BE2C (cell line): Measurements from ENCODE around the gene SLC66A1.
"Not testable (repeated sequence)": the region's sequence is repeated elsewhere in the genome, so short reads cannot be mapped to it uniquely, and the experiment has no call there.

ENCODE experiments used
- DNase-seq: peaks from one replicate; pipeline ENCODE4 v3.0.0-alpha.2; 2020
- H3K27me3 ChIP-seq: fragments of 250-450 bp; sonication (Bioruptor Pico); 2 replicates; pipeline ENCODE4 v1.5.1; 2020; ENCODE audit warnings: mild to moderate bottlenecking
- H3K36me3 ChIP-seq: fragments of 250-450 bp; sonication (Bioruptor Pico); 2 replicates; pipeline ENCODE4 v1.5.1; 2020; ENCODE audit warnings: mild to moderate bottlenecking
- H3K4me1 ChIP-seq: fragments of 250-450 bp; sonication (Bioruptor Pico); 2 replicates; pipeline ENCODE4 v1.5.1; 2020
- H3K4me3 ChIP-seq: 2 replicates; pipeline ENCODE4 v1.5.1; 2011; ENCODE audit warnings: low read depth, low read length
- H3K9me3 ChIP-seq: fragments of 250-450 bp; sonication (Bioruptor Pico); 2 replicates; pipeline ENCODE4 v1.5.1; 2020
- TF ChIP-seq, protein P1 (sequence below): IDR thresholded peaks from 2 replicates; pipeline ENCODE4 v1.5.1; 2012; ENCODE audit warnings: mild to moderate bottlenecking, low read depth, low read length

SLC66A1 gene

DNA sequence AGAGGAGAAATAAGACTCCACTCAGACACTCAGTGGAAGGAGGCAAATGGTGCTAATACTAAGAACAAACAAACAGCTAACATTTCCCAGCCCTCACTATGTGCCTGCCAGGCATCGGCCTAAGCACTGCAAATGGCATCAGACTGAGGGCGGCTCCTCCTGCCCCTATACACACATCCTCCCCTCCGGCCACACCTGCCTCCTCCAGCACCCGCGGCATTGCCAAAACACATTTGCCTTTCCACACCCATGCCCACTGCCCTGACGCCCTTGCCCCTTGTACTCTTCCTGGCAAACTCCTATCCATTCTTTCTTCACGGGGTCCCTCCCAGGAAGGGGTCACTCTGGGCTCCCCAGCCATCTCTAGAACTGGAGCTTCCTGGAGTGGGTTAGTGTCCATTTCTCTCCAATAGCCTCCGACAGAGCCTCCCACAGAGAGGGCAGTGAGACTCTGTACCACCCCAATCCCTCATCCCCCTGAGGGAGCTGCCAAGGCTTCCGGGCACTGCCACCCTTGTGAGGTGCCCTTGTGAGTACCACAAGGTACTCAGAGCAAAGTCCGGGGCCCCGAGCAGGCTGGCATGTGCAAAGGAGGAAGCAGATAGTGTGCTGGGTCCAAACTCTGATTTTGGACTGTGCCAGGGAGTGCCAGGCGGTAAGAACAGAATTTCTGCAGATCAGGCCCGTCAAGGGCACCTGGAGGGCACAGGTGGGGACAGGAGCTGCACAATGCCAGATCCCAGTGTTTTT lies 24.5 kb upstream of the SLC66A1 start:
- no peak overlapping the region for H3K4me3 ChIP-seq
- TF ChIP-seq, protein P1, sequence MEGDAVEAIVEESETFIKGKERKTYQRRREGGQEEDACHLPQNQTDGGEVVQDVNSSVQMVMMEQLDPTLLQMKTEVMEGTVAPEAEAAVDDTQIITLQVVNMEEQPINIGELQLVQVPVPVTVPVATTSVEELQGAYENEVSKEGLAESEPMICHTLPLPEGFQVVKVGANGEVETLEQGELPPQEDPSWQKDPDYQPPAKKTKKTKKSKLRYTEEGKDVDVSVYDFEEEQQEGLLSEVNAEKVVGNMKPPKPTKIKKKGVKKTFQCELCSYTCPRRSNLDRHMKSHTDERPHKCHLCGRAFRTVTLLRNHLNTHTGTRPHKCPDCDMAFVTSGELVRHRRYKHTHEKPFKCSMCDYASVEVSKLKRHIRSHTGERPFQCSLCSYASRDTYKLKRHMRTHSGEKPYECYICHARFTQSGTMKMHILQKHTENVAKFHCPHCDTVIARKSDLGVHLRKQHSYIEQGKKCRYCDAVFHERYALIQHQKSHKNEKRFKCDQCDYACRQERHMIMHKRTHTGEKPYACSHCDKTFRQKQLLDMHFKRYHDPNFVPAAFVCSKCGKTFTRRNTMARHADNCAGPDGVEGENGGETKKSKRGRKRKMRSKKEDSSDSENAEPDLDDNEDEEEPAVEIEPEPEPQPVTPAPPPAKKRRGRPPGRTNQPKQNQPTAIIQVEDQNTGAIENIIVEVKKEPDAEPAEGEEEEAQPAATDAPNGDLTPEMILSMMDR: no peak
- H3K27me3 ChIP-seq: no peaks in the 10 kb centered on the region
- no peak for DNase-seq
- H3K4me1 ChIP-seq: no peaks in the 10 kb centered on the region
- H3K9me3 ChIP-seq: no peaks in the 10 kb centered on the region
- no peaks in the 10 kb centered on the region for H3K36me3 ChIP-seq

GRCh38 chr1:19288324-19289241 lies 23.5 kb upstream of the SLC66A1 start, which contains the start of gene AKR7A3:
Gene AKR7A3, minus strand, starts transcription at chr1:19288770. Its CDS starts 61 bp downstream, at chr1:19288709.
- peak; percentile 68 for DNase-seq
- peak within 1 kb of the TSS; percentile 48 for H3K4me3 ChIP-seq
- not testable (repeated sequence) for H3K9me3 ChIP-seq, H3K27me3 ChIP-seq, H3K4me1 ChIP-seq, H3K36me3 ChIP-seq

DNA sequence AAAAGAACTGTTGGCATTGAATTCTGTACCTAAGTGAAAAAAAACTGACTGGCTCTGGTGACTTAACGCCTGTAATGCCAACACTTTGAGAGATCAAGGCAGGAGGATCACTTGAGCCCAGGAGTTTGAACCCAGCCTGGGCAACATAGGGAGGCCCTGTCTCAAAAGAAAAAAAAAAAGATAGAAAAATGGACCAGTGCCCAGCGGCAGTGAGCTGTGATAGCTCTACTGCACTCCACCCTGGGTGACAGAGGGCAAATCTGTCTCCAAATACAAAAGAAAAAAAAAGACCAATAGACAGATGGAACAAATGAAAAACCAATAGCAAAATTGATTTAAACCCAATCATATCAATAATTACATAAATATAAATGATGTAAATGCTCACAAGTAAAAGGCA lies 22.9 kb upstream of the SLC66A1 start:
- TF ChIP-seq, protein P1: no peak
- Histone ChIP-seq H3K4me1 (no peaks in the 10 kb centered on the region), H3K9me3 (no peaks in the 10 kb centered on the region), H3K27me3 (no peaks in the 10 kb centered on the region), H3K4me3 (peak overlapping the region; percentile 48), H3K36me3 (no peaks in the 10 kb centered on the region)
- no peak for DNase-seq

GRCh38 chr1:19294638-19295037 lies 17.5 kb upstream of the SLC66A1 start:
- Histone ChIP-seq H3K4me1 (no peaks in the 10 kb centered on the region), H3K27me3 (no peaks in the 10 kb centered on the region), H3K9me3 (no peaks in the 10 kb centered on the region), H3K36me3 (no peaks in the 10 kb centered on the region), H3K4me3 (no peak overlapping the region)
- TF ChIP-seq, protein P1: no peak
- DNase-seq: no peak

DNA sequence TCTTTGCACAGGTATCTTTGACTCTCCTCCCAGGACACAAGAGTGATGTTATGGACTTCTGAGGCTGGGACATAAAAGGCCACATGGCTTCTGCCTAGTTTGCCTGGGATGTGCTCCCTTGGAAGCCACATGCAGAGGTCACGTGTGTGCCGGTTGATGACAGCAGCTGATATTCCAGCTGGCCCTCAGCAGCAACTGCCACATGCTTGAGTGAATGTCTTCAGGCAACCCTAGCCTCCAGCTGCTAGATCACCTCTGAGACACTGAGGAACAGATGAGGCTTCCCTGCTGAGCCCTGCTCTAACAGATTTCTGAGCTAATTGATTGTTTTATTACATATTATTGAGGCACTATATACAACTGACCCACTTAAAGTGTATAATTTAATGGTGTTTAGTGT lies 11.9 kb upstream of the SLC66A1 start:
- Histone ChIP-seq H3K9me3 (no peaks in the 10 kb centered on the region), H3K4me1 (no peaks in the 10 kb centered on the region), H3K36me3 (no peaks in the 10 kb centered on the region; the same call in 1 of the 2 replicates), H3K4me3 (no peak overlapping the region), H3K27me3 (no peaks in the 10 kb centered on the region)
- peak; percentile 19 for DNase-seq
- TF ChIP-seq, protein P1: no peak

GRCh38 chr1:19304081-19304480 lies 8.0 kb upstream of the SLC66A1 start:
- H3K4me1 ChIP-seq, H3K9me3 ChIP-seq, DNase-seq, H3K27me3 ChIP-seq, H3K36me3 ChIP-seq, H3K4me3 ChIP-seq: not testable (repeated sequence)

- TF ChIP-seq, protein P1: no peak
- no peak for DNase-seq
- no peaks in the 10 kb centered on the region for H3K9me3 ChIP-seq
- no peaks in the 10 kb centered on the region; the same call in 1 of the 2 replicates for H3K36me3 ChIP-seq
- H3K27me3 ChIP-seq: no peaks in the 10 kb centered on the region
- no peaks in the 10 kb centered on the region for H3K4me1 ChIP-seq
- H3K4me3 ChIP-seq: no peak overlapping the region
These were observed 6.2 kb upstream of the SLC66A1 start for GRCh38 chr1:19305880-19306279.
